GM12878 (cell line): ENCODE results near the gene TTC9B.

Source experiments
- EP300 ChIP-seq, 2 experiments: fragments of 150-350 bp in 1 of 2; IDR thresholded peaks; 2 replicates each; pipeline ENCODE4 v1.6.1; 2011 to 2012; ENCODE audit warnings: low read depth in 2 of 2, low read length in 2 of 2, borderline replicate concordance in 1 of 2, improper control_type of control experiment in 1 of 2, inconsistent platforms in 1 of 2; ENCODE audit not compliant: control insufficient read depth in 1 of 2
- JUNB ChIP-seq: IDR thresholded peaks from 2 replicates; pipeline ENCODE4 v1.6.1; 2016; ENCODE audit warnings: antibody characterized with exemption, mild to moderate bottlenecking
- MEF2A ChIP-seq: IDR thresholded peaks from 2 replicates; pipeline ENCODE4 v1.6.1; 2011; ENCODE audit warnings: low read depth, mild to moderate bottlenecking, low read length, moderate library complexity; ENCODE audit not compliant: insufficient read depth
- MTA2 ChIP-seq: fragments of 450-650 bp; IDR thresholded peaks from 2 replicates; pipeline ENCODE4 v1.6.1; 2016; ENCODE audit warnings: low read depth, mild to moderate bottlenecking, moderate library complexity
- PAX5 ChIP-seq: IDR thresholded peaks from 2 replicates; pipeline ENCODE4 v1.6.1; 2011; ENCODE audit warnings: low read depth, low read length, borderline replicate concordance
- POLR2AphosphoS2 ChIP-seq: IDR thresholded peaks from 2 replicates; pipeline ENCODE4 v1.6.1; 2011; ENCODE audit warnings: low read depth, mild to moderate bottlenecking, low read length, improper control_type of control experiment, moderate library complexity
- RB1 ChIP-seq: fragments of 450-650 bp; formaldehyde crosslinking; IDR thresholded peaks from 2 replicates; pipeline ENCODE4 v1.6.1; 2017; ENCODE audit warnings: mild to moderate bottlenecking, borderline replicate concordance
- RCOR1 ChIP-seq: conservative IDR thresholded peaks from 2 replicates; pipeline ENCODE4 v1.6.1; 2012; ENCODE audit warnings: low read depth, low read length, improper control_type of control experiment
- RELA ChIP-seq: fragments of 450-650 bp; IDR thresholded peaks from 2 replicates; pipeline ENCODE4 v1.8.0; 2014; ENCODE audit warnings: borderline replicate concordance; ENCODE audit not compliant: partially characterized antibody
- RFX5 ChIP-seq: IDR thresholded peaks from 2 replicates; pipeline ENCODE4 v1.6.1; 2011; ENCODE audit warnings: low read depth, low read length, improper control_type of control experiment
- TCF7 ChIP-seq: IDR thresholded peaks from 2 replicates; pipeline ENCODE4 v1.6.1; 2014; ENCODE audit warnings: antibody characterized with exemption, borderline replicate concordance
- TF ChIP-seq, protein P1 (sequence below), 3 experiments: IDR thresholded peaks in 2 of 3; conservative IDR thresholded peaks in 1 of 3; 2 replicates each; pipeline ENCODE4 v1.5.1; 2011; ENCODE audit warnings: low read depth in 3 of 3, low read length in 3 of 3, mild to moderate bottlenecking in 3 of 3, control low read depth in 2 of 3, moderate library complexity in 2 of 3, inconsistent platforms in 1 of 3, mixed read lengths in 1 of 3; ENCODE audit not compliant: control insufficient read depth in 2 of 3, insufficient read depth in 1 of 3; ENCODE audit errors: extremely low read depth in 1 of 3
- TF ChIP-seq, protein P2 (sequence below): IDR thresholded peaks from 2 replicates; pipeline ENCODE4 v1.6.1; 2011; ENCODE audit warnings: low read depth, low read length, improper control_type of control experiment, borderline replicate concordance

DNA sequence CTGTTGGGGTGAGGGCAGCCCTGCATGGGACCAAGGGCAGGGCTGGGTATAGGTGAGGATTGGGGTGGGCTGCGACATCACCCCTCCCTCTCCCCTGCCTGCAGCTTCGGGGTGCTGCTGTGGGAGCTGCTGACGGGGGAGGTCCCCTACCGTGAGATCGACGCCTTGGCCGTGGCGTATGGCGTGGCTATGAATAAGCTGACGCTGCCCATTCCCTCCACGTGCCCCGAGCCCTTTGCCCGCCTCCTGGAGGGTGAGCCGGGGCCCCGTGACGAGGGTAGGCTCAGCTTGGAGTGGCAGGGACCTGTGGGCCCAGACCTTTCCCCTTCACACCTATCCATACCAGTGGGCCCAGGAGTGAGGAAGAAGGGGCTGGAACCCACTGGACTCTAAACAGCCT, 13.8 kb downstream of the TTC9B start:
- TF ChIP-seq, protein P1, sequence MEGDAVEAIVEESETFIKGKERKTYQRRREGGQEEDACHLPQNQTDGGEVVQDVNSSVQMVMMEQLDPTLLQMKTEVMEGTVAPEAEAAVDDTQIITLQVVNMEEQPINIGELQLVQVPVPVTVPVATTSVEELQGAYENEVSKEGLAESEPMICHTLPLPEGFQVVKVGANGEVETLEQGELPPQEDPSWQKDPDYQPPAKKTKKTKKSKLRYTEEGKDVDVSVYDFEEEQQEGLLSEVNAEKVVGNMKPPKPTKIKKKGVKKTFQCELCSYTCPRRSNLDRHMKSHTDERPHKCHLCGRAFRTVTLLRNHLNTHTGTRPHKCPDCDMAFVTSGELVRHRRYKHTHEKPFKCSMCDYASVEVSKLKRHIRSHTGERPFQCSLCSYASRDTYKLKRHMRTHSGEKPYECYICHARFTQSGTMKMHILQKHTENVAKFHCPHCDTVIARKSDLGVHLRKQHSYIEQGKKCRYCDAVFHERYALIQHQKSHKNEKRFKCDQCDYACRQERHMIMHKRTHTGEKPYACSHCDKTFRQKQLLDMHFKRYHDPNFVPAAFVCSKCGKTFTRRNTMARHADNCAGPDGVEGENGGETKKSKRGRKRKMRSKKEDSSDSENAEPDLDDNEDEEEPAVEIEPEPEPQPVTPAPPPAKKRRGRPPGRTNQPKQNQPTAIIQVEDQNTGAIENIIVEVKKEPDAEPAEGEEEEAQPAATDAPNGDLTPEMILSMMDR (IDR thresholded peaks at IDR 0.05 in 2 of 3, conservative IDR thresholded peaks at IDR 0.05 in 1 of 3; ENCODE audit: control insufficient read depth in 2 of 3, extremely low read depth in 1 of 3, insufficient read depth in 1 of 3, low read depth in 3 of 3, low read length in 3 of 3) = no peak
- no peak for TF ChIP-seq RCOR1
- TF ChIP-seq POLR2AphosphoS2 = no peak
- no peak for TF ChIP-seq EP300 (IDR thresholded peaks at IDR 0.05; ENCODE audit: borderline replicate concordance in 1 of 2, control insufficient read depth in 1 of 2, low read depth in 2 of 2, low read length in 2 of 2)
- no peak for TF ChIP-seq PAX5
- TF ChIP-seq RFX5 = no peak
- TF ChIP-seq MTA2 = no peak
- TF ChIP-seq TCF7 = no peak
- TF ChIP-seq RB1 = no peak
- TF ChIP-seq RELA = no peak
- no peak for TF ChIP-seq MEF2A
- TF ChIP-seq, protein P2, sequence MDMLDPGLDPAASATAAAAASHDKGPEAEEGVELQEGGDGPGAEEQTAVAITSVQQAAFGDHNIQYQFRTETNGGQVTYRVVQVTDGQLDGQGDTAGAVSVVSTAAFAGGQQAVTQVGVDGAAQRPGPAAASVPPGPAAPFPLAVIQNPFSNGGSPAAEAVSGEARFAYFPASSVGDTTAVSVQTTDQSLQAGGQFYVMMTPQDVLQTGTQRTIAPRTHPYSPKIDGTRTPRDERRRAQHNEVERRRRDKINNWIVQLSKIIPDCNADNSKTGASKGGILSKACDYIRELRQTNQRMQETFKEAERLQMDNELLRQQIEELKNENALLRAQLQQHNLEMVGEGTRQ = no peak
- no peak for TF ChIP-seq JUNB
